Erythroblast (primary cell): ENCODE measurements around the gene SEZ6L.

Source experiments
- DNase-seq, 2 experiments: peaks; one replicate each; lab custom pipeline; 2025; lab: John Stamatoyannopoulos, UW
- GATA1 ChIP-seq: IDR thresholded peaks from 2 replicates; pipeline ENCODE4 v1.6.1; 2011; ENCODE audit warnings: low read depth, mild to moderate bottlenecking, control low read depth, low read length, moderate library complexity
- POLR2A ChIP-seq: IDR thresholded peaks from 2 replicates; pipeline ENCODE4 v1.6.1; 2011; ENCODE audit warnings: mild to moderate bottlenecking, low read length

The SEZ6L gene

DNA sequence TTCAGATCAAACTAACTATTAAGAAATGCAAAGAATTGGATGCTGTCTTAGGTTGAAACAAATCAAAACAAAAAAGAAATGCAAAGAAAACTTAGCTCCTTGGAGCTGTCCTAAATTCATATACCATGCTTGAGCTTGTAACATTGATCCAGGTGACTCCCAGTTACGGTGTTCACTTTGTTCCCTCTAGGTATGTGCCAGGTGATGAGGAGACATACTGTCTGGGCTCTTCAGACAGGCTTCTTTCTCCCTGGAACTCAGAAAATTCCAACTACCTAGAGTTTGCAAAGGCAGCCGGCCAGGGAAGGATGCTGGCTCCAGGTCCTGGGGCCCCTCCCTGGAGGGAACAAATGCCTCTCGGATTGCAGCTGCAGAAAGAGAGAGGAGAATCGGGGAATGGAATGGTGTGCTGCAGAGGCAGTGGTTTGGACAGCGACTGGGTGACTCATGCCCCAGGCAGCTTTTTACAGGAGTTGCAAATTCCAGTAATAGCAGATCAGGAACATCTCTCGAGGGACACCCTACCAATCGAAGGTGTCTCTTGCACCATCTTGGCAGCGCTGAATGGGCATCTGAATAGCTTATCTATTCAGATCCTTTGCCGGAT is 247.5 kb downstream of the SEZ6L start:
- no peak for TF ChIP-seq POLR2A
- no peak for TF ChIP-seq GATA1
- no peak for DNase-seq

DNA sequence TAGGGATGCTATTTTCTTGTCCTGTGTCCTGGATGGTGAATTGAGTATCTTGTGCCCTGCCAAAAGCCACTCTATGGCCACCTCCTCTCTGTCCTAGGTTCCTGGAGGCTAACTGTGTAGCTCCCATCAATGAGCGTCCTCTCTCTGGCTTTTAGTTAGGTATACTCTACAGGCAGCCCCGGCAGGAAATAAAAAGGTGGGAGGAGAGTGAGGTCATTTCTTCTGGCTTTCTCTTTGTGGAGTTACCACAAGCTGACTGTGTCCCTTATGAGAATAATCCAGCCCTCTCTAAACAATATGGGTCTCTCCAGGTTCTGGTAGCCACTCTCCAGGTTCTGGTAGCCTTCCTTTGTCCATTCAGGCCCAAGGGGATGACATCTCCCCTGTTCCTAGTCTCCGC is 248.1 kb downstream of the SEZ6L start:
- no peak for DNase-seq
- TF ChIP-seq POLR2A (no peak), GATA1 (no peak)

DNA sequence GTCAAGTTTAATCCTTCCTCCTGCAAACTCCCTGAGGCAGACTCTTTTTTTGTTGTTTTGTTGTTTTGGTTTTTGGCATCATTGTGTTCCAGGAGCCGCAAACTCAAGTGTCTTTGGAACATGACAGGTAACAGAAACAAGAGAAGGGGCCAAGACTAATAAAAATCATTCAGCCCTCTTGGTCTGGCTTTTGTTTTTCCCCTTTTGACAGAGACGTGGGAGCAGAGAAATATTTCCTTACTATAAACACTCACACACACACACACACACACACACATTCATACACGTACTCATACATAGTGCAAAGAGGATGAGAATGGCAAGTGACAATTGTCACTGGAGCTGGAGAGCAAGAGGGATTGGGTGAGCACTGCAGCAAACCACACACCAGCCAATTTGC is 249.4 kb downstream of the SEZ6L start:
- no peak for DNase-seq
- TF ChIP-seq POLR2A = no peak
- TF ChIP-seq GATA1 = no peak

DNA sequence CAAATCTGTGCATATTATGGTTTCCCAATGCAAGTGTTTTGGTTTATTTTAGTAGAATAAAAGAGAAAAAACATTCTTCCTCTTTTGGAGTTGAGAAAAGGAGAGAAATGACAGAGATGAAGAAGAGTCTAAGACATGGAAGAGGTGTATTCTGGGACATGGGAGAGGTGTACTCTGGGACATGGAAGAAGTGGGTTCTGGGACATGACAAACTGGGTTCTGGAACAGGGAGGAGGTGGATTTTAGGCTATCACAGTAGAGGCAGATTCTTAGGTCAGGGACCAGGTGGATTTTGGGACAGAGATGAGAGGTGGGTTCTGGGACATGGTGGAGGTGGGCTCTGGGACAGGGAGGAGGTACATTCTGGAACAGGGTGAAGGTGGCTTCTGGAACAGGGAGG is 257.7 kb downstream of the SEZ6L start:
- TF ChIP-seq GATA1 (no peak), POLR2A (no peak)
- DNase-seq = no peak

DNA sequence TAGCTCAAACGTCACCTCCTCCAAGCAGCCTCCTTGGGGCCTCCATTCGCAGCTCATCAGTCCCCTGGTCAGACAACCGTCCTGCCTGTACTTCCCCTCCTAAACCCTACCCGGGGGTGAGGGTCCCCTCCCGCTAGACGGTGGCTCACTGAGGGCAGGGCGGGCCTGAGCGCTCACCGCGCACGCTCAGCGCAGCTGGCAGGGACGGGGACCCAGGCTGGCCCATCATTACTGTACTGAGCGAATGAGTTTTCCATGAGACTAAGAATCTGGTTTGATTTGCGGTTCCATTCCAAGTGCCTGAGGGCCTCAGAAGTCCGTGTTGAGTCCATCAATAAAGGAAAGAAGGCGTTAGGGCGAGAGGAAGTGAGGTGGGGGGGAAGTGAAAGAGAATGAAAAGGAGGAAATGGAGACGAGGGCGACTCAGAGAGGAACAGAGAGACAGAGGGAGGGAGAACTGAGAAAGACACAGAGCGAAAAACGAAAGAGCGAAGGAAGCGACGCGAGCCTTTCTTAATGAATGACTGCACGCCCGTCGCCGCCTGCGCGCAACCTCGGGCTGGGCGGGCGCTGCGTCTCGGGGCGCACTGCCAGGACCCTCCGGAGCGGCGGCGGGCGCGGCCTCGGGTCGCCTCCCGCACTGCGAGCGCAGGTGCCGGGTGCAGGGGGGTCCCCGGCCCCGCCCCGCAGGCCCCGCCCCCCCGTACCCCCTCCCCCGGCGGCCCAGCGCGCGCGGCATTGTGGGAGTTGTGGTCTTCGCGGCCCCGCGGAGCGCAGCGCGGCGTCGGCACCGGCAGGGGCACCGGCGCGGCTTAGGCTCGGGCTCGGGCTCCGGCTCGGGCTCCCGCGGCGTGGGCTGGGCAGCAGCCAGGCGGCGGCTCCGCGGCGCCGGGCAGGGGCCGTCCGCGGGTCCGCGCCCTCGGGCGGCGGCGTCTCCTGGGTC is 259.5 kb downstream of the SEZ6L start, which contains the start of gene ASPHD2:
TSS of gene ASPHD2 (plus strand) at position 746 of the 943 bp plus-strand sequence. CDS start 4,356 bp downstream, outside the sequence.
- TF ChIP-seq POLR2A (no peak), GATA1 (no peak)
- peak; percentile 58 to 61 for DNase-seq

DNA sequence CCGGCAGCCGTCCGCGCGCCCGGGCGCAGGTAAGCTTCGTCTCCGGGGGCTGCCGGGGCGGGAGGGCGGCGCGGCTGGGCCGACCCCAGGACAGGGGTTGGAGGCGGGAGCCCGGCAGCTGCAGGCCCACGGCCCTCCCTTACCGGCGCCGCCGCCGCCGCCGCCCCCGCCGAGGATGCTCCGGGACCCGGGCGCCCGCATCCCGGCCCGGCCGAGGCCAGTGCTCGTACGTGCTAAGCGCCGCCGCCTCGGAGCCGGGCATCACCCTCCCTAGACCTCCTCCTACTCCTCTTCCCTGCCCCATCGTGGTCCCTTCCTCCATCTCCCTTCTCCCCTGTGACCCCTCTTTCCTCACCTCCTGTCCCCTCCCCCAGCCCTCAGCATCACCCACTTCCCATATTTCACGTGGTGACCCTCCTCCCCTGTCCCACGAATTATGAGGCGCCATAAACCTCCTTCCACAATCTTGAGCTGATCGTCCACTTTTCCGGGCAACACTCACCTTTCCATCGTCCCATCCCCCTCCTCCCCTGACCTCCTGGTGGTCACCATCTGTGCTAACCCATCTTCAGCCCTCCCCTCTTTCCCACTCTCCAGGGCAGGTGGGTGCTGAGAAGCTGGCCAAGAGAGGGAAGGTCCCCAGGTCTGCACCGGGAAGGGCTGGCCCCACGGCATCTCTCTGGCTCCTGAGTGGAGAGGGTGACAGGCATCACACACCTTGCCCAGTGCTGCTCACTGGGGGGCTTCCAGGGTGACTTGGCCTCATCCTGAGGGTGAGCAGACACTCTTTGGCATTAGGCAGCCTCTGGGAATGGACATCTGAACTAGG is 260.4 kb downstream of the SEZ6L start:
- no peak for DNase-seq
- TF ChIP-seq GATA1 (no peak), POLR2A (no peak)

DNA sequence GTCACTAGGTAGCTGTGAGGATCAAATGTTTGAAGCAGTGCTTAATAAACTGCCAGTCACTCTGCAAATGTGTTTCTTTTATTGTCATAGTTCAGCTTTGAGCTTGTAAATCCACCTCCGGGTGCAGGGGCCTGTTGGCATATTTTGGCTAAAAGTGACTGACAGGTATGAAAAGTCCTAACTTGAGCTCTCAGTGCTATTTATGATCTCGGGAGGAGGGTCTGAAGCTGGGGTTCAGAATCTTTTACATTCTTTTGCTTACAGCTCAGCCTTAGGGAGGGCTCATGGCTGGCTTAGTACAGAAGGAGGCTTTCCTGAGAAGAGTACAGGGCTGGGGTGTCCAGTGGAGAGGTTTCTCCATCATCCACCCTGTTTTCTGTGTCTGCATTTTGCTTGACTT is 261.3 kb downstream of the SEZ6L start:
- no peak for DNase-seq
- TF ChIP-seq GATA1 (no peak), POLR2A (no peak)

DNA sequence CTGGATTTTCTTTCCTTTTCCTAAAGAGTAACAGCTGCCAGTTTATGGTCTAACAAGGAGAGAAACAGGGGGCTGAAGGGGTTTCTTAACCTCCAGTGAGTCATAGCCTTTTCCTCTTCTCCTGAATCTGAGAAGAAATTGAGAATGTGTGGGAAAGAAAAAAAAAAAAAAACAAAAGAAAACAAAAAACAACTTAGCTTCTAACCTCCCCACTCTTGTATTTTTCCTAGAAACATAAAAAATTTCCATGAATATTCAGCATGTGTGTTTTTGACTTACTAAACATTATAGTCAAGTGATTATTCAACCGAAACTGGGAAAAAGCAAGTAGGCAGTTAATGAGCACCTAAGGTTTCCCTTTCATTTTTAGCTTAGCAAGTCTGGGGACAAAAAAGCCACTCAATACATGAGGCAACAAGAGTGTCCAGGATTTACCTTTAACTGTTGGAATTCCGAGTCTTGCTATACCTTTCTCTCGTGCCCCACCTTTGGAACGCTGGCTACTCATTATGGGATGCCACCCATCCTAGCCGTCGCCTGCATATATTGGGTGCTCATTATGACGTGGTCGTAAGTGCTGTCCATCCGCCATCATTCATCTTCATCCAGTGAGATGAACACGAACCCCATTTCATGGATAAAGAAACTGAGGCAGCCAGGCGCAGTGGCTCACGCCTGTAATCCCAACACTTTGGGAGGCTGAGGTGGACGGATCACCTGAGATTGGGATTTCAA is 262.2 kb downstream of the SEZ6L start:
- TF ChIP-seq GATA1 = no peak
- no peak for DNase-seq

DNA sequence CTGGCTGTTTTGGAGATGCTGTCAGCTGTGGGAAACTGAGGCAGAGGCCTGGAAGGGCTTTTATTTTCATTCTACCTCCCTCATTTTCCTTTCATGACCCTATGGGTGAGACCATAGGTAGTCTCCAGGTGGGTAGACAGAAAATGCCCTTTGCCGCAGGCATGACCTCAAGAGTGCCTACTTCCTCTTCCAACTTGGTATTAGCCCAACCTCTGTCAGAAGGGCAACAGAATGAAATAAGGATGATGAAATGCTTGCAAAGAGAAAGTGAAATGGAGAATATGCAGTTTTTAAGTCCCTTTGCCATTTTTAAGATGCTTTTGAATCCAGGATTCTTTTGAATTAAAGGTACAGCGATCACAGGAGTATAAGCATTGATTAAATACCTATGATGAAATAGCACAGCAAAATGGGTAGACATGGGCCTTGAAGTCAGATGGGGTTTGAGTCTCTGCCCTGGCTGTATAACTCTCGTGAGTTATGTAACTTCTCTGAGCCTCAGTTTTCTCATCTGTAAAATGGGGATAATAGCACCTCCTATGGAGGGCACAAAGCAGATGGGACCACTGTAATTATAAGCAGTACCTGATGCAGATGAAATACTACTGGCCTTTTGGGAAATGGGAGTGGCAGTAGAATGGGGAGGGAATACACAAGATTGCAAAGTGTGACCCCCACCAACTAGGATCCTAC is 263.5 kb downstream of the SEZ6L start:
- no peak for DNase-seq
- TF ChIP-seq POLR2A (no peak), GATA1 (no peak)
